ENCODE data around the gene FAM187B.

The FAM187B gene

DNA sequence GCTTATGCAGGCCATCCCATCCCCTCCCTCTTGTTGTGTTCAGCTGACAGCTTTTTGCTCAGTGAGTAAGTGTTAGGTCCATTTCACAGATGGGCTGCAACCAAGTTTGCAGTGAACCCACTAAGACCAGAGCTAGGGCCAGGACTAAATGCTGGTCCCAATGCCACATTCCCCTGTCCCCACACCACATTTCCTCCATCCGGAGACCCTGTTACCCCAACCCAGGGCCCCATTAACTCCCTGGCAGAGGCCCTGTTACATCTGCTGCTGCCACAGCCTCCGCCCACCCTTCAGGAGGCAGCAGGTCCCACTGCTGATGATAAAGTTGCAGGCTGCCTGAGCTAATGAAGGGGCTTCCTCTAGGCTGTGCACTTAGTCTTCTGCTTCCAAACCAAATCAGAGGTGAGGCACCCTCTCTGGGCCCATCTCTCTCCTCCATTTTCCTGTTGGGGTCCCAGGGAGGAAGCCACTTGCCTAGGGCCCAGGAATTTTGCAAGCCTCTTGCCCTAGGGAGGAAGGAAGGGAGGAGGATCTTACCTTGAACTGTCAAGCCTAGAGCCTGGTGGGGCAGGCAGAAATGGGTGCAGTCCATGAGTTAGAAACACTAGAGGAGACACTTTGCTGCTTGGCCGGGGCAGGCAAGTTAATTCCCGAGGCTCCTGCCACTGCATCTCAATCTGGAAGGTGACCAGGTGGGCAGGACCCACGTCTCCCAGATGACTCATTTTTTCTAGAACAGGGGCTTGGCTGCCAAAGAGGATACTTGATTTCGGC is 36.8 kb upstream of the FAM187B start:
- Histone ChIP-seq H3K9me3 (ENCODE audit: insufficient read depth, low read length) (no peaks in the 10 kb centered on the region), H3K27ac (ENCODE audit: low read length) (no peak overlapping the region), H3K79me2 (ENCODE audit: low read length) (peaks cover 18% of the 10 kb centered on the region), H3K4me2 (ENCODE audit: low read length) (no peak overlapping the region), H3K27me3 (ENCODE audit: low read depth, low read length) (no peaks in the 10 kb centered on the region), H2AFZ (ENCODE audit: low read depth, low read length) (no peak overlapping the region), H3K4me1 (ENCODE audit: low read length) (peaks cover 15% of the 10 kb centered on the region), H4K20me1 (ENCODE audit: insufficient read depth, low read length) (no peaks in the 10 kb centered on the region), H3K4me3 (ENCODE audit: low read length) (no peak overlapping the region), H3K36me3 (replicated peaks; ENCODE audit: low read depth, low read length) (peaks cover 7% of the 10 kb centered on the region), H3K9ac (ENCODE audit: low read length) (no peak overlapping the region)
- no peak for TF ChIP-seq CTCF (IDR thresholded peaks at IDR 0.05; ENCODE audit: low read depth, low read length)

DNA sequence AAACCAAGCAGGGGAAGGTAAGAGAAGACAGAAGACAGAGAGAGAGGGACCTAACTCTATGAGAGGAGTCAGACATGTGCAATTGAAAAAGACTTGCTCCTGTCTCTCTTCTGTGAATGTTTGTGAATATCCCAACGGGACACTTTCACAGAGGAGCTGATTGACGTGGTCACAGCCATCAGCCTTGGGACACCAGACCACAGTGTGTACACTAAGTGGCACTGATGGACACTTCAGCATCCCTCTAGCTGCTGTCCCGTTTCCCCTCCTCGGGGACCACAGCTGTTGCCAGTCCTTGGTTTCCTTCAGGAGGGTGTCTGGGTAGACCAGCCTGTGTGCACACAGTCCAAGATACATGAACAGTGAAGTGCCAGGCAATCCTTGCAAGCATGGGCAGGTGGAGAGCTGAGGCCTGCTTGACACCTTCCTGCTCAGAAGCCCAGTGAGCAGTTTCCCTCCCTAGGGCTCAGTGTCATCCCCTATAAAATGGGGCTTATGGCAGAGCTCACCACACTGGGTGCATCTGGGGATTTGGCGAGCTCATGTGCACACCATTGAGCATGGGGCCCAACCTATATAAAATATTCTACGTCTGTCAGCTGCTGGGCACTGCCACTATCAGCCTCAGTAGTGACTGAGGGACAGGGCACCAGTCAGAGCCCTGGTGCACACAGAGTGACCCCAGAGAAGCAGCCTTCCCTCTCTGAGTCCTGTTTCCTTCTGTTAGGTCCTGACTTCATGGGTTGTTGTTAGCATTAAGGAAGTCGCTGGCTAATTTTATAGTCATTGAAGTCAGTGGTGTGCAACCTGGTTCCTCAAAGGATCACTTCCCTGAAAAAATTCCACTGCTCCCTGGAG is 36.0 kb upstream of the FAM187B start:
- TF ChIP-seq CTCF (IDR thresholded peaks at IDR 0.05; ENCODE audit: low read depth, low read length): no peak
- no peak for TF ChIP-seq EZH2phosphoT487 (IDR thresholded peaks at IDR 0.05; ENCODE audit: low read depth)
- Histone ChIP-seq H4K20me1 (ENCODE audit: insufficient read depth, low read length) (no peaks in the 10 kb centered on the region), H3K4me3 (ENCODE audit: low read length) (no peak overlapping the region), H3K27me3 (ENCODE audit: low read depth, low read length) (no peaks in the 10 kb centered on the region), H3K4me2 (ENCODE audit: low read length) (no peak overlapping the region), H3K79me2 (ENCODE audit: low read length) (peaks cover 13% of the 10 kb centered on the region), H3K27ac (ENCODE audit: low read length) (no peak overlapping the region), H3K36me3 (replicated peaks; ENCODE audit: low read depth, low read length) (peaks cover 3% of the 10 kb centered on the region), H2AFZ (ENCODE audit: low read depth, low read length) (no peak overlapping the region), H3K4me1 (ENCODE audit: low read length) (peaks cover 9% of the 10 kb centered on the region; the same call in 1 of the 2 replicates), H3K9ac (ENCODE audit: low read length) (no peak overlapping the region), H3K9me3 (ENCODE audit: insufficient read depth, low read length) (no peaks in the 10 kb centered on the region)

DNA sequence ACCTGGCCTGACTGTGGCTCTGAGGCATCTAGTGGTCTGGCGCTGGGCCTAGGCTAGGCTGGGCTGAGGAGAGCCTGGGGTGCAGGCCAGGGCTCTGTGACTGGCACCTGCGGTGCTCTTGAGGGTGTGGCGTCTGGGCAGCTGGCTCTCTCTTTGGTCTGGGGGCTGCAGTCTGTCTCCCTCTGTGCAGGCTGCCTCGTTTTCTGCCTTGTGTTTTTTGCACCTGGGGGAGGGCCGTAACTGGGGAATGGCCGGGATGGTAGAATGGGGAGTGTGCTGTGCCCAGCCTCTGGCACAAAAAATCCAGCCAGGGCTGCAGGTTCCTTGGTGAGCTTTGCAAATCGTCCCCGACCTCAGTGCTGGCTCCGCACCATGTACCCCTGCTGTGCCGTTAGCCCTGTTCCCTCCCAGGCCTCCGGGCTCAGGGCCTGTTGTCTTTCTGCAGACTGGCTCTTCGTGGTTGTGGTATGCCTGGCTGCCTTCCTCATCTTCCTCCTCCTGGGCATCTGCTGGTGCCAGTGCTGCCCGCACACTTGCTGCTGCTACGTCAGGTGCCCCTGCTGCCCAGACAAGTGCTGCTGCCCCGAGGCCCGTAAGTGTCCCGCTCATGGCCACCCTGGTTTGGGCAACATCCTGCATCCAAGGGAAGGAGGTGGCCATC is 33.7 kb upstream of the FAM187B start:
- no peaks in the 10 kb centered on the region for H4K20me1 ChIP-seq (ENCODE audit: insufficient read depth, low read length)
- no peaks in the 10 kb centered on the region for H3K27me3 ChIP-seq (ENCODE audit: low read depth, low read length)
- H3K27ac ChIP-seq (ENCODE audit: low read length): no peak overlapping the region
- peaks cover 9% of the 10 kb centered on the region; the same call in 1 of the 2 replicates for H3K4me1 ChIP-seq (ENCODE audit: low read length)
- H3K36me3 ChIP-seq (replicated peaks; ENCODE audit: low read depth, low read length): peaks cover 3% of the 10 kb centered on the region
- H3K9me3 ChIP-seq (ENCODE audit: insufficient read depth, low read length): no peaks in the 10 kb centered on the region
- no peak for TF ChIP-seq CTCF (IDR thresholded peaks at IDR 0.05; ENCODE audit: low read depth, low read length)
- no peak for TF ChIP-seq EZH2phosphoT487 (IDR thresholded peaks at IDR 0.05; ENCODE audit: low read depth)
- no peak overlapping the region for H3K9ac ChIP-seq (ENCODE audit: low read length)
- H2AFZ ChIP-seq (ENCODE audit: low read depth, low read length): no peak overlapping the region
- H3K4me3 ChIP-seq (ENCODE audit: low read length): no peak overlapping the region
- no peak overlapping the region for H3K4me2 ChIP-seq (ENCODE audit: low read length)
- H3K79me2 ChIP-seq (ENCODE audit: low read length): peaks cover 6% of the 10 kb centered on the region

Data from OCI-LY3 (cell line).